ENCODE measurements around the gene OR10A2.
"Not testable (repeated sequence)": the region's sequence is repeated elsewhere in the genome, so short reads cannot be mapped to it uniquely, and the experiment has no call there.

The OR10A2 gene

GRCh38 chr11:6862961-6863360, at the start of gene OR10A2:
Gene OR10A2 (plus strand): TSS chr11:6863057. CDS start chr11:6869755, 6,698 bp downstream.
- no peak for DNase-seq

- no peak for DNase-seq
Measured at GRCh38 chr11:6813656-6814055, 49.2 kb upstream of the OR10A2 start.

GRCh38 chr11:6817694-6818093, 45.2 kb upstream of the OR10A2 start:
- DNase-seq: no peak

GRCh38 chr11:6818967-6819366, 43.9 kb upstream of the OR10A2 start:
- DNase-seq: no peak

GRCh38 chr11:6824136-6824823, 38.6 kb upstream of the OR10A2 start:
- DNase-seq: peak; percentile 5

- DNase-seq: no peak
Measured at GRCh38 chr11:6825231-6825744, 37.6 kb upstream of the OR10A2 start.

GRCh38 chr11:6828103-6828502, 34.8 kb upstream of the OR10A2 start:
- no peak for DNase-seq

- DNase-seq: no peak
Measured at GRCh38 chr11:6833356-6833755, 29.5 kb upstream of the OR10A2 start.

GRCh38 chr11:6834021-6834420, 28.8 kb upstream of the OR10A2 start:
- DNase-seq: no peak

- no peak for DNase-seq
Measured at GRCh38 chr11:6841694-6842093, 21.2 kb upstream of the OR10A2 start.

GRCh38 chr11:6843670-6844069, 19.2 kb upstream of the OR10A2 start:
- DNase-seq: no peak

- no peak for DNase-seq
Measured at GRCh38 chr11:6844356-6844755, 18.5 kb upstream of the OR10A2 start.

GRCh38 chr11:6845383-6845782, 17.5 kb upstream of the OR10A2 start, which contains the start of gene OR10A5:
Gene OR10A5 (plus strand): TSS chr11:6845683. CDS start chr11:6845683, 0 bp downstream.
- DNase-seq: no peak

GRCh38 chr11:6850526-6850925, 12.3 kb upstream of the OR10A2 start:
- DNase-seq: no peak

GRCh38 chr11:6854801-6855200, 8.1 kb upstream of the OR10A2 start:
- not testable (repeated sequence) for DNase-seq

GRCh38 chr11:6855971-6856541, 6.8 kb upstream of the OR10A2 start:
- peak; percentile 3 for DNase-seq

- DNase-seq: no peak
Measured at GRCh38 chr11:6856871-6857270, 6.0 kb upstream of the OR10A2 start.

GRCh38 chr11:6864438-6864837, 1.6 kb downstream of the OR10A2 start:
- no peak for DNase-seq

- DNase-seq: no peak
Measured at GRCh38 chr11:6871278-6871677, 8.4 kb downstream of the OR10A2 start.

GRCh38 chr11:6875761-6876160, 12.9 kb downstream of the OR10A2 start:
- DNase-seq: no peak

- DNase-seq: no peak
Measured at GRCh38 chr11:6876325-6876724, 13.5 kb downstream of the OR10A2 start, which contains the start of gene OR10A4. Gene OR10A4 (plus strand): TSS chr11:6876625. CDS start chr11:6876648, 23 bp downstream.

- DNase-seq: no peak
Measured at GRCh38 chr11:6876914-6877313, 14.1 kb downstream of the OR10A2 start.

GRCh38 chr11:6882751-6883150, 19.9 kb downstream of the OR10A2 start:
- DNase-seq: no peak

GRCh38 chr11:6887711-6888110, 24.9 kb downstream of the OR10A2 start:
- DNase-seq: not testable (repeated sequence)

Data from hematopoietic multipotent progenitor cell treated with erythropoietin and hydrocortisone succinate and interleukin-3 and kit ligand, for 6 days (in vitro differentiated cells).